AG04450 (cell line): ENCODE measurements around the gene FOSB. TPM values are rescaled to one million over a fixed set of nuclear protein-coding genes. Genes with fewer than 3 reads are reported as not detected.

ENCODE experiments used
- CTCF ChIA-PET: fragments of 300-600, 350-600 bp; formaldehyde crosslinking; extraction: SDS; loops from one replicate; lab custom pipeline; 2022; ENCODE audit warnings: antibody characterized with exemption, inconsistent platforms; lab: Charles Lee
- POLR2A ChIA-PET: fragments of 350-600 bp; formaldehyde crosslinking; extraction: SDS; loops from one replicate; lab custom pipeline; 2021; ENCODE audit warnings: antibody characterized with exemption, inconsistent platforms; lab: Yijun Ruan, JAX
- DNase-seq: peaks from one replicate; pipeline ENCODE4 v3.0.0-alpha.2; 2011; ENCODE audit warnings: low read depth, low spot score
- H3K27ac ChIP-seq: one replicate; pipeline ENCODE4 v1.5.1; 2012; ENCODE audit warnings: low read depth, low read length, control low read depth
- H3K27me3 ChIP-seq: one replicate; pipeline ENCODE4 v1.6.0; 2012; ENCODE audit warnings: low read length; ENCODE audit not compliant: control insufficient read depth, insufficient read depth
- H3K4me3 ChIP-seq: 2 replicates; pipeline ENCODE4 v1.5.1; 2011; ENCODE audit warnings: mild to moderate bottlenecking, low read depth, low read length, control low read depth
- H3K9me3 ChIP-seq: 2 replicates; pipeline ENCODE4 v1.5.1; 2012; ENCODE audit warnings: low read length; ENCODE audit not compliant: control insufficient read depth, insufficient read depth
- CTCF ChIP-seq: IDR thresholded peaks from 2 replicates; pipeline ENCODE4 v1.5.1; 2011; ENCODE audit warnings: low read depth, low read length, control low read depth, inconsistent platforms
- polyA plus RNA-seq: library from polyadenylated mRNA; depleted of rRNA; stranded (reverse); fragments of >200 nt; gene quantifications from 2 replicates; pipeline ENCODE4 v1.2.3, GENCODE V29; 2011

Gene FOSB
- polyA plus RNA-seq, 1 experiment: 1.3 TPM

DNA sequence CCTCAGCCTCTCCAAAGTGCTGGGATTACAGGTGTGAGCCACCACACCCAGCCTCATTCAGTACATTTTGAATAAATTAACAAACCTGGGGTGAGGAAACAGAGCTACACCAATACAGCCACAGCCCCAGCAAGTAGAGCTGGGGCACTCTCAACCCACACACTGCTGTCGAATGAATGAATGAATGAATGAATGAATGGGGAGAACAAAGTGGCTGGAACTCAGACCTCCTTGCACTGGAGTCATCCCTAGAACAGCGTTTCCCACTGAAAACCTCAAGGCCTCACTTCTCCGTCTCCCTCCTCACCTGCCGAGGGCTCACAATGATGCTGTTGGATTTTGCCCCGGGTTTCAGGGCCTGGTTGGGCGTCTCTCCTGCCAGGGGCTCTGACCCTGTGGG lies 46.9 kb upstream of the FOSB start:
- H3K9me3 ChIP-seq: no peaks in the 10 kb centered on the region; the same call in 1 of the 2 replicates
- no peak overlapping the region for H3K27ac ChIP-seq
- no peak for TF ChIP-seq CTCF
- POLR2A ChIA-PET: no interaction called here
- no peak overlapping the region for H3K4me3 ChIP-seq
- CTCF ChIA-PET: no interaction called here
- DNase-seq: no peak
- H3K27me3 ChIP-seq: no peaks in the 10 kb centered on the region

- DNase-seq: no peak
- no peak overlapping the region for H3K27ac ChIP-seq
- ChIA-PET CTCF (interaction anchor here (0.7 to 1.1 kb wide), 3 partner anchors 20 to 63 kb away, joined by 3 to 4 read pairs (median 3); no protein-coding TSS in a partner anchor), POLR2A (no interaction called here)
- H3K4me3 ChIP-seq: peak overlapping the region; percentile 25
- no peaks in the 10 kb centered on the region; the same call in 1 of the 2 replicates for H3K9me3 ChIP-seq
- H3K27me3 ChIP-seq: no peaks in the 10 kb centered on the region
- no peak for TF ChIP-seq CTCF
These were observed 45.8 kb upstream of the FOSB start for GRCh38 chr19:45421947-45422498.

GRCh38 chr19:45423033-45423588 lies 44.7 kb upstream of the FOSB start:
- Histone ChIP-seq H3K27ac (peak overlapping the region; percentile 99), H3K9me3 (no peaks in the 10 kb centered on the region; the same call in 1 of the 2 replicates), H3K4me3 (peak overlapping the region; percentile 85), H3K27me3 (no peaks in the 10 kb centered on the region)
- ChIA-PET CTCF (no interaction called here), POLR2A (interaction anchor here (1.9 kb wide), 1 partner anchor 17 kb away, joined by 9 read pairs; no protein-coding TSS in a partner anchor)
- no peak for TF ChIP-seq CTCF
- DNase-seq: no peak

- Histone ChIP-seq H3K27me3 (no peaks in the 10 kb centered on the region), H3K27ac (peak within 1 kb of the TSS; percentile 99), H3K9me3 (no peaks in the 10 kb centered on the region; the same call in 1 of the 2 replicates), H3K4me3 (peak within 1 kb of the TSS; percentile 85)
- DNase-seq: peak; percentile 81
- ChIA-PET POLR2A (interaction anchor here (1.0 to 1.9 kb wide), 3 partner anchors 10 to 55 kb away, joined by 3 to 9 read pairs (median 6); no protein-coding TSS in a partner anchor), CTCF (interaction anchor here (1.7 to 3.3 kb wide), 3 partner anchors 15 to 62 kb away, joined by 8 to 17 read pairs (median 9); no protein-coding TSS in a partner anchor)
- no peak for TF ChIP-seq CTCF
These were observed 44.1 kb upstream of the FOSB start, which contains the start of gene ERCC1 for GRCh38 chr19:45423589-45424190. TSS of gene ERCC1 (minus strand) at chr19:45423917. CDS start at chr19:45423374, 543 bp downstream.
